H1 (cell line): Measurements from ENCODE around the gene TSPAN8. TPM values are rescaled to one million over a fixed set of nuclear protein-coding genes. Genes with fewer than 3 reads are reported as not detected.

Experiments used
- CTCF ChIA-PET: fragments of 300-600 bp; sonication (Branson Sonifier 250); formaldehyde crosslinking; loops from one replicate; lab custom pipeline; 2021; ENCODE audit not compliant: partially characterized antibody; lab: Charles Lee
- POLR2A ChIA-PET: fragments of 300-600 bp; sonication (Branson Sonifier 250); formaldehyde crosslinking; loops from one replicate; lab custom pipeline; 2021; ENCODE audit warnings: inconsistent platforms; ENCODE audit not compliant: partially characterized antibody; lab: Charles Lee
- DNase-seq, 2 experiments: peaks; one replicate each; pipeline versions ENCODE4 v3.0.0 to v3.0.0-alpha.2; 2010 to 2022; ENCODE audit warnings: low spot score in 2 of 2, low read depth in 1 of 2, mixed read lengths in 1 of 2
- FAIRE-seq: peaks from 2 replicates; lab custom pipeline; 2011; peaks lifted over from hg19 to GRCh38; lab: Jason Lieb, UNC
- H2AFZ ChIP-seq: 2 replicates; pipeline ENCODE4 v1.8.1; 2012; ENCODE audit warnings: low read length, inconsistent platforms
- H2AK5ac ChIP-seq: 2 replicates; pipeline ENCODE4 v1.6.1; 2013; ENCODE audit warnings: low read depth, low read length
- H2BK120ac ChIP-seq: replicated peaks from 2 replicates; pipeline ENCODE3; 2013; ENCODE audit warnings: low read depth, low read length, inconsistent platforms
- H2BK12ac ChIP-seq: 2 replicates; pipeline ENCODE4 v1.6.1; 2013; ENCODE audit warnings: low read depth, low read length
- H2BK15ac ChIP-seq: 2 replicates; pipeline ENCODE4 v1.6.1; 2013; ENCODE audit warnings: low read length
- H2BK20ac ChIP-seq: 2 replicates; pipeline ENCODE4 v1.6.1; 2013; ENCODE audit warnings: low read length
- H2BK5ac ChIP-seq: 2 replicates; pipeline ENCODE4 v1.6.1; 2013; ENCODE audit warnings: low read depth, low read length
- H3K14ac ChIP-seq: 2 replicates; pipeline ENCODE4 v1.6.1; 2013; ENCODE audit warnings: inconsistent platforms; ENCODE audit not compliant: insufficient read length
- H3K18ac ChIP-seq: 2 replicates; pipeline ENCODE4 v1.6.1; 2013; ENCODE audit warnings: low read length; ENCODE audit errors: extremely low read depth
- H3K23ac ChIP-seq: 2 replicates; pipeline ENCODE4 v1.6.1; 2013; ENCODE audit warnings: inconsistent platforms; ENCODE audit not compliant: insufficient read length
- H3K23me2 ChIP-seq: 2 replicates; pipeline ENCODE4 v1.6.1; 2013; ENCODE audit warnings: low read depth, low read length
- H3K27ac ChIP-seq: 2 replicates; pipeline ENCODE4 v1.6.1; 2011; ENCODE audit warnings: low read depth, low read length, inconsistent platforms
- H3K27me3 ChIP-seq, 4 experiments: replicated peaks in 1 of 4; 1 replicate in 1 of 4; 2 replicates in 3 of 4; pipeline versions ENCODE4 v1.6.1 to v1.8.1; 2011 to 2013; ENCODE audit warnings: low read length in 3 of 4, mild to moderate bottlenecking in 3 of 4, inconsistent platforms in 2 of 4, mixed read lengths in 2 of 4, moderate library complexity in 1 of 4; ENCODE audit not compliant: control insufficient read depth in 3 of 4, insufficient read depth in 3 of 4; ENCODE audit errors: extremely low read depth in 1 of 4
- H3K36me3 ChIP-seq, 4 experiments: 2 replicates each; pipeline versions ENCODE4 v1.6.1 to v1.8.1; 2011 to 2013; ENCODE audit warnings: mild to moderate bottlenecking in 4 of 4, low read length in 3 of 4, moderate library complexity in 2 of 4, control low read depth in 1 of 4, inconsistent platforms in 1 of 4; ENCODE audit not compliant: insufficient read depth in 4 of 4, control insufficient read depth in 2 of 4
- H3K4ac ChIP-seq: replicated peaks from 2 replicates; pipeline ENCODE3; 2013; ENCODE audit warnings: low read length, low read depth, mixed read lengths, inconsistent platforms; ENCODE audit not compliant: insufficient read length
- H3K4me1 ChIP-seq, 4 experiments: replicated peaks in 1 of 4; 1 replicate in 1 of 4; 2 replicates in 3 of 4; pipeline versions ENCODE4 v1.6.1 to v1.8.1; 2011 to 2013; ENCODE audit warnings: low read length in 3 of 4, inconsistent platforms in 2 of 4, mixed read lengths in 1 of 4; ENCODE audit not compliant: insufficient read depth in 4 of 4, control insufficient read depth in 3 of 4
- H3K4me2 ChIP-seq, 2 experiments: 2 replicates each; pipeline versions ENCODE4 v1.6.1 to v1.8.1; 2011 to 2013; ENCODE audit warnings: low read depth in 2 of 2, low read length in 2 of 2, control low read depth in 1 of 2, inconsistent platforms in 1 of 2, mild to moderate bottlenecking in 1 of 2; ENCODE audit not compliant: insufficient read depth in 1 of 2
- H3K4me3 ChIP-seq, 4 experiments: fragments of 200-600, 300-600 bp in 1 of 4; sonication (generic), shearing (Covaris generic), sonication (Bioruptor Twin) in 1 of 4; 2 replicates each; pipeline versions ENCODE4 v1.5.1 to v1.8.1; 2011 to 2016; ENCODE audit warnings: low read length in 4 of 4, low read depth in 3 of 4, control low read depth in 2 of 4, inconsistent platforms in 2 of 4, mild to moderate bottlenecking in 2 of 4, mixed read lengths in 1 of 4, moderate library complexity in 1 of 4; ENCODE audit not compliant: insufficient read depth in 2 of 4; ENCODE audit errors: extremely low read depth in 1 of 4
- H3K56ac ChIP-seq: replicated peaks from 2 replicates; pipeline ENCODE3; 2013; ENCODE audit warnings: low read depth, mild to moderate bottlenecking, mixed read lengths, low read length, inconsistent platforms; ENCODE audit not compliant: insufficient read length
- H3K79me1 ChIP-seq: 2 replicates; pipeline ENCODE4 v1.6.1; 2013; ENCODE audit warnings: low read depth, low read length, control low read depth
- H3K79me2 ChIP-seq, 2 experiments: 2 replicates each; pipeline versions ENCODE4 v1.6.1 to v1.8.1; 2012 to 2013; ENCODE audit warnings: low read length in 2 of 2, mild to moderate bottlenecking in 2 of 2, inconsistent platforms in 1 of 2; ENCODE audit not compliant: insufficient read depth in 2 of 2, control insufficient read depth in 1 of 2
- H3K9ac ChIP-seq, 4 experiments: replicated peaks in 1 of 4; 1 replicate in 1 of 4; 2 replicates in 3 of 4; pipeline versions ENCODE4 v1.6.1 to v1.8.1; 2011 to 2013; ENCODE audit warnings: low read depth in 3 of 4, low read length in 3 of 4, control low read depth in 2 of 4, mild to moderate bottlenecking in 2 of 4, moderate library complexity in 2 of 4, inconsistent platforms in 1 of 4; ENCODE audit errors: extremely low read depth in 1 of 4
- H3K9me3 ChIP-seq, 2 experiments: 2 replicates each; pipeline versions ENCODE4 v1.6.1 to v1.8.1; 2012 to 2013; ENCODE audit warnings: mild to moderate bottlenecking in 2 of 2, moderate library complexity in 2 of 2, control low read depth in 1 of 2, inconsistent platforms in 1 of 2, low read depth in 1 of 2, low read length in 1 of 2, mixed read lengths in 1 of 2; ENCODE audit not compliant: insufficient read depth in 2 of 2
- H4K20me1 ChIP-seq, 2 experiments: replicated peaks in 1 of 2; 2 replicates each; pipeline versions ENCODE3 to v1.8.1; 2011 to 2013; ENCODE audit warnings: inconsistent platforms in 2 of 2, low read length in 2 of 2, mild to moderate bottlenecking in 1 of 2; ENCODE audit not compliant: insufficient read depth in 2 of 2, control insufficient read depth in 1 of 2
- H4K5ac ChIP-seq: 2 replicates; pipeline ENCODE4 v1.6.1; 2013; ENCODE audit warnings: low read length, low read depth, mixed read lengths, inconsistent platforms; ENCODE audit not compliant: insufficient read length
- H4K8ac ChIP-seq: 2 replicates; pipeline ENCODE4 v1.8.0; 2013; ENCODE audit warnings: mild to moderate bottlenecking, moderate library complexity, low read length, inconsistent platforms; ENCODE audit not compliant: insufficient read depth; ENCODE audit errors: extremely low read depth
- H4K91ac ChIP-seq: replicated peaks from 2 replicates; pipeline ENCODE3; 2013; ENCODE audit warnings: low read length, mixed read lengths, inconsistent platforms; ENCODE audit not compliant: insufficient read length
- ASH2L ChIP-seq: fragments of 200-600, 300-600 bp; sonication (generic); IDR thresholded peaks from one replicate; pipeline ENCODE4 v1.7.1; 2017; ENCODE audit warnings: low read length
- ATF2 ChIP-seq: IDR thresholded peaks from 2 replicates; pipeline ENCODE4 v1.6.1; 2012; ENCODE audit warnings: low read length, inconsistent platforms
- BRCA1 ChIP-seq: IDR thresholded peaks from 2 replicates; pipeline ENCODE4 v1.6.1; 2012; ENCODE audit warnings: low read depth, low read length, improper control_type of control experiment
- E2F6 ChIP-seq: IDR thresholded peaks from 2 replicates; pipeline ENCODE4 v1.6.1; 2012; ENCODE audit warnings: inconsistent platforms
- GTF2F1 ChIP-seq: IDR thresholded peaks from 2 replicates; pipeline ENCODE4 v1.6.1; 2012; ENCODE audit warnings: low read depth, low read length, improper control_type of control experiment, borderline replicate concordance
- HDAC2 ChIP-seq, 2 experiments: fragments of 300-600 bp in 1 of 2; sonication (generic) in 1 of 2; IDR thresholded peaks; 2 replicates each; pipeline ENCODE4 v1.6.1; 2011 to 2012; ENCODE audit warnings: low read depth in 2 of 2, low read length in 2 of 2, mild to moderate bottlenecking in 2 of 2, moderate library complexity in 2 of 2, borderline replicate concordance in 1 of 2, inconsistent platforms in 1 of 2
- PHF8 ChIP-seq: fragments of 200-600 bp; sonication (generic); conservative IDR thresholded peaks from 2 replicates; pipeline ENCODE4 v1.7.1; 2012; ENCODE audit warnings: low read depth, mild to moderate bottlenecking, inconsistent platforms, low read length, moderate library complexity
- RNF2 ChIP-seq: fragments of 200-900, 300-1000 bp; sonication (generic); IDR thresholded peaks from 2 replicates; pipeline ENCODE4 v1.7.1; 2016; ENCODE audit warnings: borderline replicate concordance, low read depth, mild to moderate bottlenecking, antibody characterized with exemption, low read length; ENCODE audit not compliant: poor library complexity, severe bottlenecking; ENCODE audit errors: missing control alignments
- SIRT6 ChIP-seq: IDR thresholded peaks from one replicate; pipeline ENCODE4 v1.7.1; 2012; ENCODE audit warnings: low read length, inconsistent platforms
- WGBS, 2 experiments: shearing (Covaris generic) in 1 of 2; methylation state at CpG; one replicate each; pipeline versions ENCODE4 v1.1.6 to v1.1.7; 2013 to 2015; ENCODE audit warnings: low lambda C conversion rate in 2 of 2, mixed read lengths in 2 of 2, inconsistent platforms in 1 of 2, low coverage in 1 of 2, missing lambda C conversion rate in 1 of 2; ENCODE audit not compliant: insufficient replicate concordance in 2 of 2, insufficient coverage in 1 of 2, insufficient read length in 1 of 2; ENCODE audit errors: extremely low coverage in 1 of 2, missing lambda C conversion rate in 1 of 2; 5-methylcytosine and 5-hydroxymethylcytosine counted together
- polyA plus RNA-seq, 7 experiments: library from polyadenylated mRNA; depleted of rRNA in 3 of 7; stranded (reverse) in 5 of 7; unstranded in 2 of 7; fragments of >200 nt in 5 of 7; fragments of 200-250 nt in 2 of 7; gene quantifications; 1 replicate in 5 of 7; 2 replicates in 1 of 7; 4 replicates in 1 of 7; pipeline versions ENCODE4 v1.2.1 to v1.2.3, GENCODE V29; 2011 to 2013; ENCODE audit warnings: missing spikeins in 2 of 7, mixed read lengths in 2 of 7
- total RNA-seq: library from RNA; stranded (reverse); fragmentation: NEBNext Ultra II Directional; extraction: Animal tissue kit (Norgen Biotek cat#: 25700); gene quantifications from 2 replicates; pipeline ENCODE4 v1.2.1, GENCODE V29; 2021

TSPAN8 gene
- total and polyA plus RNA-seq, 2 of the 8 experiments (the other 6 are each of a cell fraction or from before 2014, with no cell fraction given), result not detected

- no peak overlapping the region for H3K18ac ChIP-seq
- H2BK12ac ChIP-seq, result no peak overlapping the region
- H4K5ac ChIP-seq, result no peak overlapping the region
- no peaks in the 10 kb centered on the region for H3K79me2 ChIP-seq
- no peaks in the 10 kb centered on the region for H3K27me3 ChIP-seq
- H3K23me2 ChIP-seq, result no peaks in the 10 kb centered on the region
- no peaks in the 10 kb centered on the region for H3K4me1 ChIP-seq
- no peak overlapping the region for H3K23ac ChIP-seq
- H3K9me3 ChIP-seq, result no peaks in the 10 kb centered on the region
- no peak overlapping the region for H3K4ac ChIP-seq
- no peak overlapping the region for H2BK5ac ChIP-seq
- no peak overlapping the region for H2BK20ac ChIP-seq
- H3K14ac ChIP-seq, result no peak overlapping the region
- no peak overlapping the region for H4K91ac ChIP-seq
- H2AFZ ChIP-seq, result no peak overlapping the region
- H3K36me3 ChIP-seq, result no peaks in the 10 kb centered on the region
- DNase-seq (no peak), FAIRE-seq (no peak)
- ChIA-PET POLR2A (no interaction called here), CTCF (interaction anchor here (0.6 to 1.0 kb wide), 2 partner anchors 11 to 596 kb away, joined by 3 read pairs; no protein-coding TSS in a partner anchor)
- no peaks in the 10 kb centered on the region for H3K79me1 ChIP-seq
- H3K27ac ChIP-seq, result no peak overlapping the region
- H2AK5ac ChIP-seq, result no peak overlapping the region
- H3K4me3 ChIP-seq, result no peak overlapping the region
- no peak for TF ChIP-seq PHF8
- no peak for TF ChIP-seq RNF2
- no peak for TF ChIP-seq GTF2F1
- TF ChIP-seq HDAC2 (IDR thresholded peaks at IDR 0.05; ENCODE audit: borderline replicate concordance in 1 of 2, low read depth in 2 of 2, low read length in 2 of 2), result no peak
- no peak for TF ChIP-seq BRCA1
- TF ChIP-seq E2F6, result no peak
- no peak for TF ChIP-seq ATF2
- no peak for TF ChIP-seq SIRT6
- TF ChIP-seq ASH2L, result no peak
- no peak overlapping the region for H2BK120ac ChIP-seq
- H4K20me1 ChIP-seq, result no peaks in the 10 kb centered on the region
- H3K56ac ChIP-seq, result no peak overlapping the region
- 96% methylated on average over 4 of the region's 4 CpGs; no CpG with 5 or more reads in 1 of the 2 experiments for WGBS, 2 experiments
- no peak overlapping the region for H3K4me2 ChIP-seq
- no peak overlapping the region for H3K9ac ChIP-seq
- no peak overlapping the region for H2BK15ac ChIP-seq
- H4K8ac ChIP-seq, result no peak overlapping the region
Observed at GRCh38 chr12:71155225-71155624, 2.6 kb downstream of the TSPAN8 start.
